ENCODE measurements around the gene PLCB3. TPM values are rescaled to one million over a fixed set of nuclear protein-coding genes. Genes with fewer than 3 reads are reported as not detected.

The PLCB3 gene
- total and polyA plus RNA-seq, 10 of the 15 experiments (the other 5 are each of a cell fraction or from before 2014, with no cell fraction given): 0.03 to 10.3 (median 3.3) TPM

GRCh38 chr11:64241491-64242374, 9.6 kb upstream of the PLCB3 start:
- TSS peak; percentile 81 for BruUV-seq (replicated peaks)
- peak overlapping the region; percentile 60; the same call in 1 of the 2 replicates for H2AFZ ChIP-seq (ENCODE audit: control insufficient read depth, low read depth, low read length)
- peak overlapping the region; percentile 89 for H3K4me3 ChIP-seq
- H3K27me3 ChIP-seq (replicated peaks in 1 of 2; ENCODE audit: control insufficient read depth in 2 of 2, insufficient read depth in 2 of 2, low read length in 1 of 2): no peaks in the 10 kb centered on the region
- ATAC-seq: peak; percentile 80
- H4K20me1 ChIP-seq (ENCODE audit: control insufficient read depth, insufficient read depth): no peaks in the 10 kb centered on the region
- intact Hi-C loops (cut with micrococcal nuclease; ENCODE audit: unreplicated experiment) (loop anchor here (2.0 kb wide), 2 partner anchors 37 to 63 kb away; partner anchors contain the start of gene ESRRA), in situ Hi-C loops (cut with MboI) (loop anchor here (25.0 kb wide), 1 partner anchor 1621 kb away; the partner anchor contains the start of genes CFL1, EFEMP2 and MUS81)
- H3K27ac ChIP-seq (ENCODE audit: control insufficient read depth, insufficient read depth): peak overlapping the region; percentile 81
- H3K9me3 ChIP-seq (replicated peaks; ENCODE audit: control insufficient read depth, insufficient read depth, low read length): no peaks in the 10 kb centered on the region
- ChIA-PET CTCF (interaction anchor here (0.6 to 6.2 kb wide), 17 partner anchors 9 to 90 kb away, joined by 3 to 66 read pairs (median 4); partner anchors contain the start of genes BAD, FERMT3, NUDT22 and PLCB3), RAD21 (ENCODE audit: unreplicated experiment) (interaction anchor here (0.7 to 8.6 kb wide), 11 partner anchors 9 to 77 kb away, joined by 3 to 104 read pairs (median 5); partner anchors contain the start of genes CATSPERZ, FERMT3, NUDT22 and PLCB3), SMC1A (ENCODE audit: uncharacterized antibody, unreplicated experiment) (interaction anchor here (0.9 to 5.0 kb wide), 3 partner anchors 15 to 63 kb away, joined by 3 to 40 read pairs (median 6); partner anchors contain the start of genes FERMT3, NUDT22 and TRPT1), POLR2A (interaction anchor here (0.5 to 7.4 kb wide), 24 partner anchors 8 to 1570 kb away, joined by 3 to 82 read pairs (median 4); partner anchors contain the start of genes BAD, CATSPERZ, DNAJC4 and ESRRA)
- peaks cover 37% of the 10 kb centered on the region for H3K4me1 ChIP-seq (ENCODE audit: control insufficient read depth, insufficient read depth, low read length)
- peaks cover 0 to 15% of the 10 kb centered on the region in 2 experiments; a peak in 2 of 4 replicates for H3K36me3 ChIP-seq (ENCODE audit: control insufficient read depth in 2 of 2, insufficient read depth in 2 of 2, low read length in 1 of 2)
- peak; percentile 90 for FAIRE-seq
- H3K4me2 ChIP-seq (ENCODE audit: control insufficient read depth, insufficient read depth): peak overlapping the region; percentile 88
- H3K9ac ChIP-seq (ENCODE audit: control insufficient read depth, insufficient read depth, low read length): peak overlapping the region; percentile 74
- DNase-seq (ENCODE audit: low read depth, low spot score): no peak
- WGBS (ENCODE audit: insufficient coverage, insufficient replicate concordance, low lambda C conversion rate, missing lambda C conversion rate): under 1% methylated on average over 56 of the region's 63 CpGs
- H3K79me2 ChIP-seq (ENCODE audit: control insufficient read depth, insufficient read depth, low read length): peaks cover 38% of the 10 kb centered on the region
- TF ChIP-seq E2F4 (IDR thresholded peaks at IDR 0.05; ENCODE audit: low read depth, low read length): no peak
- peak; percentile 9 for TF ChIP-seq SP1 (IDR thresholded peaks at IDR 0.05; ENCODE audit: low read depth, low read length)
- peak; percentile 65 for TF ChIP-seq DPF2 (IDR thresholded peaks at IDR 0.05)
- no peak; the same call in 1 of the 2 replicates for TF ChIP-seq SMAD5 (IDR thresholded peaks at IDR 0.05; ENCODE audit: low read depth)
- no peak for TF ChIP-seq PML (IDR thresholded peaks at IDR 0.05; ENCODE audit: low read length)
- no peak for TF ChIP-seq NR2C1 (IDR thresholded peaks at IDR 0.05)
- peak in 1 of 2 experiments; percentile 12; a peak in 2 of 4 replicates for TF ChIP-seq BHLHE40 (IDR thresholded peaks at IDR 0.05; ENCODE audit: borderline replicate concordance in 1 of 2, low read depth in 2 of 2, low read length in 1 of 2)
- TF ChIP-seq SUZ12 (IDR thresholded peaks at IDR 0.05; ENCODE audit: unreplicated experiment): no peak
- TF ChIP-seq IKZF1 (conservative IDR thresholded peaks at IDR 0.05): peak; percentile 45
- TF ChIP-seq WRNIP1 (IDR thresholded peaks at IDR 0.05; ENCODE audit: borderline replicate concordance, low read depth, low read length): no peak
- TF ChIP-seq PKNOX1 (IDR thresholded peaks at IDR 0.05): peak; percentile 98
- TF ChIP-seq EGR1 (IDR thresholded peaks at IDR 0.05; ENCODE audit: borderline replicate concordance in 1 of 2, low read depth in 2 of 2, low read length in 2 of 2): peak in 1 of 2 experiments; percentile 70; a peak in 1 of 3 replicates
- no peak for TF ChIP-seq ZBTB4 (CRISPR knock-in tag; IDR thresholded peaks at IDR 0.05)
- TF ChIP-seq MTA3 (IDR thresholded peaks at IDR 0.05; ENCODE audit: borderline replicate concordance, low read length): no peak
- no peak for TF ChIP-seq ATF3 (IDR thresholded peaks at IDR 0.05; ENCODE audit: borderline replicate concordance, extremely low read depth, low read depth, low read length)
- TF ChIP-seq JUNB (IDR thresholded peaks at IDR 0.05): no peak
